Upper lobe of left lung (tissue), 6 donors: ENCODE data around the gene KIF6. TPM values are rescaled to one million over a fixed set of nuclear protein-coding genes. Genes with fewer than 3 reads are reported as not detected.

ENCODE experiments used
- ATAC-seq, 2 donors: fragments of 200-7000 bp; cut with Tn5 transposase; one replicate each; pipeline ENCODE4 v1.9.1; 2022; ENCODE audit warnings: mild to moderate bottlenecking in 2 of 2, moderate library complexity in 2 of 2; ENCODE audit not compliant: low FRiP score in 2 of 2
- DNase-seq, 2 donors: peaks; one replicate each; pipeline ENCODE4 v3.0.0-alpha.2; 2019 to 2020
- H3K27ac ChIP-seq, 4 donors: fragments of 200-600 bp; sonication (generic); one replicate each; pipeline ENCODE4 v1.5.1; 2016 to 2019
- H3K27me3 ChIP-seq, 4 donors: fragments of 200-600 bp; sonication (generic); one replicate each; pipeline ENCODE4 v1.5.1; 2017 to 2019
- H3K36me3 ChIP-seq, 4 donors: fragments of 200-600 bp; sonication (generic); one replicate each; pipeline ENCODE4 v1.5.1; 2016 to 2019
- H3K4me1 ChIP-seq, 4 donors: fragments of 200-600 bp; sonication (generic); one replicate each; pipeline ENCODE4 v1.5.1; 2018 to 2019
- H3K4me3 ChIP-seq, 4 donors: fragments of 200-600 bp; sonication (generic); one replicate each; pipeline ENCODE4 v1.5.1; 2017 to 2019; ENCODE audit warnings: mild to moderate bottlenecking in 2 of 4, moderate library complexity in 1 of 4
- H3K9me3 ChIP-seq, 4 donors: fragments of 200-600 bp; sonication (generic); one replicate each; pipeline ENCODE4 v1.5.1; 2018 to 2019
- CTCF ChIP-seq, 6 experiments: fragments of 450-650 bp in 4 of 6; fragments of 200-600 bp in 2 of 6; sonication (generic) in 2 of 6; IDR thresholded peaks; one replicate each; pipeline ENCODE4 v1.5.1; 2016 to 2019; ENCODE audit warnings: antibody characterized with exemption in 6 of 6
- EP300 ChIP-seq, 4 donors: sonication (generic); formaldehyde crosslinking; IDR thresholded peaks; one replicate each; pipeline ENCODE4 v1.5.1; 2017; ENCODE audit warnings: antibody characterized with exemption in 4 of 4, control low read depth in 2 of 4
- POLR2A ChIP-seq, 4 donors: fragments of 450-650 bp; IDR thresholded peaks; one replicate each; pipeline ENCODE4 v1.5.1; 2016 to 2017; ENCODE audit warnings: antibody characterized with exemption in 4 of 4, mild to moderate bottlenecking in 2 of 4
- POLR2AphosphoS5 ChIP-seq, 2 donors: sonication (generic); formaldehyde crosslinking; IDR thresholded peaks; one replicate each; pipeline ENCODE4 v1.5.1; 2017; ENCODE audit warnings: antibody characterized with exemption in 2 of 2
- WGBS, 2 donors: methylation state at CpG; one replicate each; pipeline ENCODE4 v1.1.5; 2017 to 2018; 5-methylcytosine and 5-hydroxymethylcytosine counted together
- total RNA-seq, 6 donors: library from RNA; depleted of rRNA in 4 of 6; stranded (reverse); fragments of >200 nt in 4 of 6; gene quantifications; one replicate each; pipeline versions ENCODE4 v1.1.0 to v1.2.1, GENCODE V29; 2016 to 2021
- donor health status: DM: no; HTN: no; CAD: no; lungs with moderate emphysema.
- donor health status: DM: no; HTN: yes; CAD: no; lungs with severe emphysema.

The KIF6 gene
- total RNA-seq, 6 donors from 2014 or later: 0.55 to 7.9 (median 1.5) TPM

GRCh38 chr6:39407446-39407993 is 317.7 kb downstream of the KIF6 start:
- ATAC-seq: no peak
- DNase-seq: no peak
- no peak overlapping the region for H3K4me3 ChIP-seq
- 98 to 100% methylated on average over 1 of the region's 1 CpG for WGBS, 2 donors
- TF ChIP-seq CTCF (IDR thresholded peaks at IDR 0.05): no peak
- no peak for TF ChIP-seq POLR2AphosphoS5 (IDR thresholded peaks at IDR 0.05)
- no peak for TF ChIP-seq POLR2A (IDR thresholded peaks at IDR 0.05)
- TF ChIP-seq EP300 (IDR thresholded peaks at IDR 0.05): no peak
- no peaks in the 10 kb centered on the region for H3K36me3 ChIP-seq
- H3K27ac ChIP-seq: no peak overlapping the region
- no peaks in the 10 kb centered on the region for H3K4me1 ChIP-seq
- H3K27me3 ChIP-seq: no peaks in the 10 kb centered on the region
- no peaks in the 10 kb centered on the region for H3K9me3 ChIP-seq

- Histone ChIP-seq H3K36me3 (no peaks in the 10 kb centered on the region), H3K4me3 (no peak overlapping the region), H3K27me3 (no peaks in the 10 kb centered on the region), H3K9me3 (no peaks in the 10 kb centered on the region), H3K27ac (no peak overlapping the region), H3K4me1 (no peaks in the 10 kb centered on the region)
- DNase-seq: no peak
- TF ChIP-seq POLR2A (IDR thresholded peaks at IDR 0.05) (no peak), EP300 (IDR thresholded peaks at IDR 0.05) (no peak), POLR2AphosphoS5 (IDR thresholded peaks at IDR 0.05) (no peak), CTCF (IDR thresholded peaks at IDR 0.05) (no peak)
- no peak for ATAC-seq
- WGBS, 2 donors: 86% methylated on average over 1 of the region's 1 CpG
These were observed 320.9 kb downstream of the KIF6 start for GRCh38 chr6:39404312-39404711.

GRCh38 chr6:39403304-39403703 is 321.9 kb downstream of the KIF6 start:
- no peak for ATAC-seq
- no peak overlapping the region for H3K27ac ChIP-seq
- no peaks in the 10 kb centered on the region for H3K9me3 ChIP-seq
- TF ChIP-seq POLR2A (IDR thresholded peaks at IDR 0.05): no peak
- no peak for TF ChIP-seq EP300 (IDR thresholded peaks at IDR 0.05)
- no peak for TF ChIP-seq CTCF (IDR thresholded peaks at IDR 0.05)
- no peak for TF ChIP-seq POLR2AphosphoS5 (IDR thresholded peaks at IDR 0.05)
- H3K4me1 ChIP-seq: no peaks in the 10 kb centered on the region
- no peaks in the 10 kb centered on the region for H3K27me3 ChIP-seq
- DNase-seq: no peak
- H3K4me3 ChIP-seq: no peak overlapping the region
- no peaks in the 10 kb centered on the region for H3K36me3 ChIP-seq

- ATAC-seq (no peak), DNase-seq (no peak)
- Histone ChIP-seq H3K4me3 (no peak overlapping the region), H3K27ac (no peak overlapping the region), H3K27me3 (no peaks in the 10 kb centered on the region), H3K36me3 (no peaks in the 10 kb centered on the region), H3K9me3 (no peaks in the 10 kb centered on the region), H3K4me1 (no peaks in the 10 kb centered on the region)
- TF ChIP-seq EP300 (IDR thresholded peaks at IDR 0.05): no peak
- no peak for TF ChIP-seq CTCF (IDR thresholded peaks at IDR 0.05)
- WGBS, 2 donors: 69 to 74% methylated on average over 7 of the region's 7 CpGs
These were observed 322.9 kb downstream of the KIF6 start for GRCh38 chr6:39402239-39402751.

GRCh38 chr6:39401376-39401775 is 323.8 kb downstream of the KIF6 start:
- ATAC-seq: no peak
- H3K4me1 ChIP-seq: no peaks in the 10 kb centered on the region

More at GRCh38 chr6:39401376-39401775, 323.8 kb downstream of the KIF6 start:
- DNase-seq: no peak
- TF ChIP-seq EP300 (IDR thresholded peaks at IDR 0.05): no peak
- TF ChIP-seq POLR2AphosphoS5 (IDR thresholded peaks at IDR 0.05): no peak
- TF ChIP-seq CTCF (IDR thresholded peaks at IDR 0.05): no peak
- TF ChIP-seq POLR2A (IDR thresholded peaks at IDR 0.05): no peak
- no peaks in the 10 kb centered on the region for H3K36me3 ChIP-seq
- 89 to 90% methylated on average over 3 of the region's 3 CpGs for WGBS, 2 donors
- H3K9me3 ChIP-seq: no peaks in the 10 kb centered on the region
- H3K27ac ChIP-seq: no peak overlapping the region
- H3K27me3 ChIP-seq: no peaks in the 10 kb centered on the region
- no peak overlapping the region for H3K4me3 ChIP-seq
